NB4 (cell line): Measurements from ENCODE around the gene CELF1.

Source experiments
- POLR2A ChIP-seq: IDR thresholded peaks from 2 replicates; pipeline ENCODE4 v1.6.1; 2011; ENCODE audit warnings: mild to moderate bottlenecking; ENCODE audit not compliant: insufficient read length; ENCODE audit errors: extremely low read depth
- TF ChIP-seq, protein P1 (sequence below): IDR thresholded peaks from one replicate; pipeline ENCODE4 v1.5.1; 2012; ENCODE audit warnings: low read depth, low read length
- TF ChIP-seq, protein P2 (sequence below): IDR thresholded peaks from 2 replicates; pipeline ENCODE4 v1.6.1; 2011; ENCODE audit warnings: low read depth, low read length

DNA sequence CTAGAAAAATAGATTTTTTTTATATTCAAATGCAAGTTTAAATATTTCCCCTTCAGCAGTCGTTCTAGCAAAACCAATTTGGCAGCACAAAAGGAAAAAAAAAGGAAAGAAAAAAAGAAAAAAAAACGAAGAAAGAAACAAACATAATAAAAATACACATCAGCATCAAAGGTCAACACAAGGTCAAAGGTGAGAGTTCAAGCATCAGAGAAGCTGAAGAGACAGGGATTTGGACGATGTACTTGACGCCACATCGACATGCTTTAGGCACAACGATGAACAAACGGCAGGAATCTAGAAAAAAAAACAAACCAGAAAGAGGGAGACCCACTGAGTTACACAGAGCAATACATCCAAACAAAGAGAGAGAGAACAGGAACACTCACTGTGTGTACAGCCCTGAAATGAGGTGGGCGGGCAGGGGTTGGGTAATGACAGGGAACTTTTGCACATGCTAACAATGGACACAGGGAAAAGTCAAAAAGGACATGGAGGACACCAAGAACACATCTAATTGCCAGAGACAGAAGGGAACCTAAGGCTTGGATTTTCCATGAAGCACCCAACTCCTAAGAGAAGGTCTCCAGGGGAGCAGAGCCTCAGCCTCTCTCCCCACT is 84.2 kb downstream of the CELF1 start:
- TF ChIP-seq, protein P1, sequence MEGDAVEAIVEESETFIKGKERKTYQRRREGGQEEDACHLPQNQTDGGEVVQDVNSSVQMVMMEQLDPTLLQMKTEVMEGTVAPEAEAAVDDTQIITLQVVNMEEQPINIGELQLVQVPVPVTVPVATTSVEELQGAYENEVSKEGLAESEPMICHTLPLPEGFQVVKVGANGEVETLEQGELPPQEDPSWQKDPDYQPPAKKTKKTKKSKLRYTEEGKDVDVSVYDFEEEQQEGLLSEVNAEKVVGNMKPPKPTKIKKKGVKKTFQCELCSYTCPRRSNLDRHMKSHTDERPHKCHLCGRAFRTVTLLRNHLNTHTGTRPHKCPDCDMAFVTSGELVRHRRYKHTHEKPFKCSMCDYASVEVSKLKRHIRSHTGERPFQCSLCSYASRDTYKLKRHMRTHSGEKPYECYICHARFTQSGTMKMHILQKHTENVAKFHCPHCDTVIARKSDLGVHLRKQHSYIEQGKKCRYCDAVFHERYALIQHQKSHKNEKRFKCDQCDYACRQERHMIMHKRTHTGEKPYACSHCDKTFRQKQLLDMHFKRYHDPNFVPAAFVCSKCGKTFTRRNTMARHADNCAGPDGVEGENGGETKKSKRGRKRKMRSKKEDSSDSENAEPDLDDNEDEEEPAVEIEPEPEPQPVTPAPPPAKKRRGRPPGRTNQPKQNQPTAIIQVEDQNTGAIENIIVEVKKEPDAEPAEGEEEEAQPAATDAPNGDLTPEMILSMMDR, result no peak
- TF ChIP-seq POLR2A, result no peak
- TF ChIP-seq, protein P2, sequence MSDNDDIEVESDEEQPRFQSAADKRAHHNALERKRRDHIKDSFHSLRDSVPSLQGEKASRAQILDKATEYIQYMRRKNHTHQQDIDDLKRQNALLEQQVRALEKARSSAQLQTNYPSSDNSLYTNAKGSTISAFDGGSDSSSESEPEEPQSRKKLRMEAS, result no peak
